ENCODE measurements around the gene GMDS. TPM values are rescaled to one million over a fixed set of nuclear protein-coding genes. Genes with fewer than 3 reads are reported as not detected.

GMDS gene
- total and polyA plus RNA-seq, 2 donors (not counting 3 experiments of a cell fraction or from before 2014, with no cell fraction given) = 9.8 to 23.5 TPM

- intact Hi-C loops (cut with micrococcal nuclease) (no loop called here), dilution Hi-C loops (cut with MboI; ENCODE audit: extremely low pct_ligation_motif_present, low sequenced_read_pairs) (no loop called here)
- no peaks in the 10 kb centered on the region for H3K36me3 ChIP-seq (ENCODE audit: control insufficient read depth in 2 of 2, extremely low read depth in 1 of 2, insufficient read depth in 2 of 2, low read length in 2 of 2)
- no peaks in the 10 kb centered on the region for H4K20me1 ChIP-seq (replicated peaks; ENCODE audit: control insufficient read depth, extremely low read depth, insufficient read depth, low read length)
- no TSS peak for BruUV-seq (replicated peaks)
- H3K79me2 ChIP-seq (ENCODE audit: control insufficient read depth, insufficient read depth, low read length) = no peaks in the 10 kb centered on the region
- CTCF ChIA-PET = interaction anchor here (0.6 kb wide), 1 partner anchor 18 kb away, joined by 3 read pairs; no protein-coding TSS in a partner anchor
- no peaks in the 10 kb centered on the region for H3K9me3 ChIP-seq (replicated peaks; ENCODE audit: control insufficient read depth, insufficient read depth, low read length)
- H3K9ac ChIP-seq (replicated peaks; ENCODE audit: extremely low read depth, insufficient read depth, low read length) = no peak overlapping the region
- DNase-seq (ENCODE audit: low read depth, low spot score) = no peak
- no peak overlapping the region for H3K4me3 ChIP-seq (replicated peaks in 1 of 3; ENCODE audit: insufficient read depth in 1 of 3, low read depth in 1 of 3, low read length in 3 of 3)
- H3K27ac ChIP-seq (ENCODE audit: insufficient read depth, low read depth, low read length) = no peak overlapping the region
- POLR2A ChIA-PET = no interaction called here
- peak; percentile 38 for FAIRE-seq
- no peaks in the 10 kb centered on the region for H3K9me1 ChIP-seq (replicated peaks; ENCODE audit: control insufficient read depth, extremely low read depth, insufficient read depth, low read length)
- no peak overlapping the region for H3K4me2 ChIP-seq (ENCODE audit: insufficient read depth, low read length)
- H3K4me1 ChIP-seq (ENCODE audit: control insufficient read depth, extremely low read depth, insufficient read depth, low read length) = peaks cover 5% of the 10 kb centered on the region
- H2AFZ ChIP-seq (ENCODE audit: low read depth, low read length) = no peak overlapping the region
- no peaks in the 10 kb centered on the region for H3K27me3 ChIP-seq (ENCODE audit: control insufficient read depth in 2 of 2, insufficient read depth in 2 of 2, low read length in 2 of 2)
- no peak for TF ChIP-seq POLR2A (IDR thresholded peaks at IDR 0.05; ENCODE audit: low read depth, low read length)
Observed at GRCh38 chr6:2077826-2078225, 167.6 kb downstream of the GMDS start.

GRCh38 chr6:2073476-2073875 lies 171.9 kb downstream of the GMDS start:
- TF ChIP-seq EZH2 (IDR thresholded peaks at IDR 0.05; ENCODE audit: borderline replicate concordance, low read depth, low read length, severe bottlenecking) (no peak), CTCF (IDR thresholded peaks at IDR 0.05; ENCODE audit: extremely low read depth in 1 of 2, insufficient read depth in 1 of 2, low read depth in 1 of 2, low read length in 2 of 2) (no peak), MYC (IDR thresholded peaks at IDR 0.05; ENCODE audit: low read depth, low read length) (no peak), POLR2AphosphoS5 (IDR thresholded peaks at IDR 0.05; ENCODE audit: insufficient read depth, low read depth, low read length) (no peak), MAX (IDR thresholded peaks at IDR 0.05; ENCODE audit: insufficient read depth, insufficient read length) (no peak), FOS (IDR thresholded peaks at IDR 0.05; ENCODE audit: borderline replicate concordance, insufficient read depth, low read length) (no peak), JUN (IDR thresholded peaks at IDR 0.05; ENCODE audit: borderline replicate concordance, insufficient read depth, insufficient read length, low read depth) (no peak), GATA2 (IDR thresholded peaks at IDR 0.05; ENCODE audit: insufficient read depth, insufficient read length, low read depth, low read length) (no peak), POLR2A (IDR thresholded peaks at IDR 0.05; ENCODE audit: low read depth, low read length) (no peak)

More at GRCh38 chr6:2073476-2073875, 171.9 kb downstream of the GMDS start:
- DNase-seq (ENCODE audit: low read depth, low spot score) = no peak
- intact Hi-C loops (cut with micrococcal nuclease) (no loop called here), dilution Hi-C loops (cut with MboI; ENCODE audit: extremely low pct_ligation_motif_present, low sequenced_read_pairs) (no loop called here)
- Histone ChIP-seq H3K9me3 (replicated peaks; ENCODE audit: control insufficient read depth, insufficient read depth, low read length) (no peaks in the 10 kb centered on the region), H3K79me2 (ENCODE audit: control insufficient read depth, insufficient read depth, low read length) (no peaks in the 10 kb centered on the region), H4K20me1 (replicated peaks; ENCODE audit: control insufficient read depth, extremely low read depth, insufficient read depth, low read length) (no peaks in the 10 kb centered on the region), H2AFZ (ENCODE audit: low read depth, low read length) (no peak overlapping the region), H3K4me2 (ENCODE audit: insufficient read depth, low read length) (no peak overlapping the region), H3K9ac (replicated peaks; ENCODE audit: extremely low read depth, insufficient read depth, low read length) (no peak overlapping the region), H3K27me3 (ENCODE audit: control insufficient read depth in 2 of 2, insufficient read depth in 2 of 2, low read length in 2 of 2) (no peaks in the 10 kb centered on the region), H3K9me1 (replicated peaks; ENCODE audit: control insufficient read depth, extremely low read depth, insufficient read depth, low read length) (no peaks in the 10 kb centered on the region), H3K4me1 (ENCODE audit: control insufficient read depth, extremely low read depth, insufficient read depth, low read length) (peaks cover 5% of the 10 kb centered on the region), H3K27ac (ENCODE audit: insufficient read depth, low read depth, low read length) (no peak overlapping the region), H3K36me3 (ENCODE audit: control insufficient read depth in 2 of 2, extremely low read depth in 1 of 2, insufficient read depth in 2 of 2, low read length in 2 of 2) (no peaks in the 10 kb centered on the region), H3K4me3 (replicated peaks in 1 of 3; ENCODE audit: insufficient read depth in 1 of 3, low read depth in 1 of 3, low read length in 3 of 3) (no peak overlapping the region)
- ChIA-PET POLR2A (no interaction called here), CTCF (interaction anchor here (1.0 kb wide), 1 partner anchor 11 kb away, joined by 3 read pairs; no protein-coding TSS in a partner anchor)
- no peak for FAIRE-seq
- BruUV-seq (replicated peaks) = no TSS peak

All from endothelial cell of umbilical vein (primary cell).